Measurements from ENCODE around the gene SGCD.

The SGCD gene

DNA sequence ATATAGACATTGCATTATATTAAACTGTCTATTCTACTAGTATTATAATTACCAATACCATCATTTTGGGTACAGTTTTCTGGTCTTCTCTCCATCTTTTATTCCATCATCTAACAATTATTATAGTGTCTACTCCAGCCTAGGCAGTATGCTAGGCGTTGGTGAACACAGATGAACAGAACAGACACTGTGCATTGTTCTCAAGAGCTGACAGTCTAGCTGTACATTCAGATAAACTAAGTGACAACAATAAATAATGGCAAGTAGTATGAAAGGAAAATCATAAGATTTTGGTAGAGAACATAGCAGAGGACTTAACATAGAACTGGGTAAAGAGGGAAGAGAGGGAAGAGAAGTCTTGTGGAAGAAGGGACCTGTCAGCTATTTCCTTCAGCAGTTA is 12.5 kb upstream of the SGCD start:
- TF ChIP-seq, protein P1, sequence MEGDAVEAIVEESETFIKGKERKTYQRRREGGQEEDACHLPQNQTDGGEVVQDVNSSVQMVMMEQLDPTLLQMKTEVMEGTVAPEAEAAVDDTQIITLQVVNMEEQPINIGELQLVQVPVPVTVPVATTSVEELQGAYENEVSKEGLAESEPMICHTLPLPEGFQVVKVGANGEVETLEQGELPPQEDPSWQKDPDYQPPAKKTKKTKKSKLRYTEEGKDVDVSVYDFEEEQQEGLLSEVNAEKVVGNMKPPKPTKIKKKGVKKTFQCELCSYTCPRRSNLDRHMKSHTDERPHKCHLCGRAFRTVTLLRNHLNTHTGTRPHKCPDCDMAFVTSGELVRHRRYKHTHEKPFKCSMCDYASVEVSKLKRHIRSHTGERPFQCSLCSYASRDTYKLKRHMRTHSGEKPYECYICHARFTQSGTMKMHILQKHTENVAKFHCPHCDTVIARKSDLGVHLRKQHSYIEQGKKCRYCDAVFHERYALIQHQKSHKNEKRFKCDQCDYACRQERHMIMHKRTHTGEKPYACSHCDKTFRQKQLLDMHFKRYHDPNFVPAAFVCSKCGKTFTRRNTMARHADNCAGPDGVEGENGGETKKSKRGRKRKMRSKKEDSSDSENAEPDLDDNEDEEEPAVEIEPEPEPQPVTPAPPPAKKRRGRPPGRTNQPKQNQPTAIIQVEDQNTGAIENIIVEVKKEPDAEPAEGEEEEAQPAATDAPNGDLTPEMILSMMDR (IDR thresholded peaks at IDR 0.05): no peak
- Histone ChIP-seq H3K4me1 (ENCODE audit: control insufficient read depth in 1 of 2, insufficient read depth in 1 of 2, low read depth in 1 of 2, low read length in 1 of 2) (no peaks in the 10 kb centered on the region), H3K9me3 (no peaks in the 10 kb centered on the region)

DNA sequence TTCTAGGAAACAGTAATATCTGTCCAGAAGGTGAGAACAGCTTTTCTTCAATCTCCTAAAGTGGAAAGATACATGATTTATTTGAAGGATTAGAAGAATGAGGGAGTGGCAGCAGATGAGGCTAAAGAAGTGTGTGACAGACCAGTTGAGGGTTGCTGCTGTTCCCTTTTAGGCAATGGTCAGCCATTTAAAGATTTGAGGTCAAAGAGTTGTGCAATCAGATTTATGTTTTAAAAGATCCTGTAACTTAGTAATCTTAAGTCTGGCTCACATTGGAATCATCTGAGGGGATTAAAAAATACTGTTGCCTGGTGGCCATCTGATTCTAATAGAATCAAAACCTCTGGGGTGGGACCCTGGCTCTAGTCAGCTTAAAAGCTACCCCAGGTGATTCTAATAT is 4.3 kb upstream of the SGCD start:
- TF ChIP-seq, protein P1 (IDR thresholded peaks at IDR 0.05): no peak
- no peaks in the 10 kb centered on the region for H3K9me3 ChIP-seq
- no peaks in the 10 kb centered on the region for H3K4me1 ChIP-seq (ENCODE audit: control insufficient read depth in 1 of 2, insufficient read depth in 1 of 2, low read depth in 1 of 2, low read length in 1 of 2)
- H3K36me3 ChIP-seq: no peaks in the 10 kb centered on the region
- no peak overlapping the region for H3K27ac ChIP-seq
- no peaks in the 10 kb centered on the region for H3K27me3 ChIP-seq
- no peak overlapping the region for H3K4me3 ChIP-seq (ENCODE audit: low read depth in 1 of 2, low read length in 1 of 2)

More for the DNA sequence above, 12.5 kb upstream of the SGCD start:
- no peak overlapping the region for H3K27ac ChIP-seq
- H3K27me3 ChIP-seq: no peaks in the 10 kb centered on the region
- no peaks in the 10 kb centered on the region for H3K36me3 ChIP-seq
- H3K4me3 ChIP-seq (ENCODE audit: low read depth in 1 of 2, low read length in 1 of 2): no peak overlapping the region

DNA sequence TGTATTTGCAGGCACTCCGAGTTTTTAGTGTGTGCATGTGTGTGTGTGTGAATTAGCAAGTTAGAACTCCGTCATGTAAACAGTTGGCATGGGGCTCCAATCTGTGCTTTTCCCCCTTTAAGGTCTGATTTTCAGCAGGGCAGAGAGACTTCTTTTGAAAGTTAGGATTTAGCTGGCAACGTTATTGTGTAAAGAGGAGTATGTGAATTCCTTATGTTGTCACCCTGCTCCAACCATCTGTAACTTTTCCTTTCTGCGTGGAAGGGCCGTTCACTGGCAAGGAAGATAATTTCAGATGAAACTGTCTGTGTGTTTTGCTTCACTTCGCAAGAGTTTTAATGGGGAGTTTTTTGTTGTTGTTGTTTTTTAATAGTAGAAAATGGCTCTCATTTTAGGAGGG is 332 bp downstream of the SGCD start:
- H3K4me1 ChIP-seq (ENCODE audit: control insufficient read depth in 1 of 2, insufficient read depth in 1 of 2, low read depth in 1 of 2, low read length in 1 of 2): no peaks in the 10 kb centered on the region
- H3K36me3 ChIP-seq: no peaks in the 10 kb centered on the region
- H3K9me3 ChIP-seq: no peaks in the 10 kb centered on the region
- H3K27me3 ChIP-seq: no peaks in the 10 kb centered on the region
- H3K27ac ChIP-seq: no peak overlapping the region
- no peak overlapping the region for H3K4me3 ChIP-seq (ENCODE audit: low read depth in 1 of 2, low read length in 1 of 2)
- TF ChIP-seq, protein P1 (IDR thresholded peaks at IDR 0.05): no peak

DNA sequence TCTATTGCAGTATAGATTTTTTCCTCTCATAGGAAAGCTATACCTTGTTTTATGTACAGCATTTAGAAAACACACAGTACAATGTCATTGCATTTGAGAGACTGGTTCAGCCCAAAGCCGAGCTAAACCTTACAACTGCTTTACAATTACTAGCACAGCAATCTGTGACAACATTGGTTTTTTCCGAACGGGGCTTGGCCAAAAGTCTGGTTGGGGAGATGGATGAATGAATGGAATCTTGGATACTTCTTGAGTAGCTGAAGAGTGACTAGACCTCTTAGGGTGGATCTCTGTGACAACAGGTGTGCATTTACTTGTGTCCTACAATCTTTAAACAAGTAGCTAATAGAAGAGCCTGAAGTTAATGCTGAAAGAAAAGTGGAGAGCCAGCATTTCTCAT is 1.2 kb downstream of the SGCD start:
- no peaks in the 10 kb centered on the region for H3K36me3 ChIP-seq
- no peaks in the 10 kb centered on the region for H3K9me3 ChIP-seq
- H3K27ac ChIP-seq: no peak overlapping the region
- TF ChIP-seq, protein P1 (IDR thresholded peaks at IDR 0.05): no peak
- no peaks in the 10 kb centered on the region for H3K4me1 ChIP-seq (ENCODE audit: control insufficient read depth in 1 of 2, insufficient read depth in 1 of 2, low read depth in 1 of 2, low read length in 1 of 2)
- H3K4me3 ChIP-seq (ENCODE audit: low read depth in 1 of 2, low read length in 1 of 2): no peak overlapping the region
- no peaks in the 10 kb centered on the region for H3K27me3 ChIP-seq

DNA sequence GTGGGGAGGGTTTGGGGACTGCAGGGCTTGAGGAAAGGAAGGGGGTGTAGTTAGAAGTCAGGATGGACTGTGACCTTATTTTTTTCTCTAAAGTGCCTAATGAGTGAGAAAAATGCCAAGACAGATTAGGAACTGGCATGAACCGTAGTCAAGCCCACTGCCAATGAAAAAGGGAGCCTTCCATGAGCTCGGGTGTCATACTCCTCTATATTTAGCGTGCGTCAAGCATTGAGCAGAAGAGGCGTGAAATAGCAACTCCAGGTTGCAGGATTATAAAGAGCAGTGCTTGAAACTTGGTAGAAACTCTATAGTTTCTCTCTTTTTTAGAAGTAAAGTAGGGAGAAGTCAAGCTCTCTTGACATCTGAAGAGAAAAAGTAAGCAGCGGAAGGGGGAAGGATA is 1.8 kb downstream of the SGCD start:
- no peaks in the 10 kb centered on the region for H3K36me3 ChIP-seq
- H3K4me3 ChIP-seq (ENCODE audit: low read depth in 1 of 2, low read length in 1 of 2): no peak overlapping the region
- TF ChIP-seq, protein P1 (IDR thresholded peaks at IDR 0.05): no peak
- no peaks in the 10 kb centered on the region for H3K9me3 ChIP-seq
- no peak overlapping the region for H3K27ac ChIP-seq
- H3K4me1 ChIP-seq (ENCODE audit: control insufficient read depth in 1 of 2, insufficient read depth in 1 of 2, low read depth in 1 of 2, low read length in 1 of 2): no peaks in the 10 kb centered on the region
- no peaks in the 10 kb centered on the region for H3K27me3 ChIP-seq

DNA sequence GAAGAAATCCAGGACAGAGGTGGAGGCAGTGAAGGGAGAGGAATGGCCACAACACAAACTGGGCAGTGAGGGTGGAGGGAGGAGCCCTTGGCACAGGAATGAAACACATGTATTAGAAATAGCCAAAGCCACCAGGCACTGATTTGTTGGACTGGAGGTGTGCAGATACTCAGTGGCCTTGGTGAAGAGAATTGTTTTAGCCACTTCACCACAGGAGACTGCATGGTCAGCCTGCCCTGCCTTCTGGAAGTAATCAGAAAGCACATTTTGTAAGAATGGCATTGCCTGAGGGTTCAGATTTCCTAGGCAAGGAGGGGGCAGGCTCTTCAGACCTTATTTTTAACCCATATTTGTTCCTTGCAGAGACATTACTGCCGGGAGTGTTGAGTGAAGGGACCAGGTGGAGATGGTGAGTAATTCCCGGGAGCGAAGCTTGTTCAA is 2.2 kb downstream of the SGCD start:
- H3K4me3 ChIP-seq (ENCODE audit: low read depth in 1 of 2, low read length in 1 of 2): no peak overlapping the region
- no peaks in the 10 kb centered on the region for H3K9me3 ChIP-seq
- no peaks in the 10 kb centered on the region for H3K4me1 ChIP-seq (ENCODE audit: control insufficient read depth in 1 of 2, insufficient read depth in 1 of 2, low read depth in 1 of 2, low read length in 1 of 2)
- H3K36me3 ChIP-seq: no peaks in the 10 kb centered on the region
- TF ChIP-seq, protein P1 (IDR thresholded peaks at IDR 0.05): no peak
- no peak overlapping the region for H3K27ac ChIP-seq
- H3K27me3 ChIP-seq: no peaks in the 10 kb centered on the region

All from neutrophil (primary cell).